Right kidney (tissue), 9 donors: ENCODE data around the gene MAP2K6.
A peak's percentile ranks its signal among the peaks of the same experiment; 100 is the strongest.

ENCODE experiments used
- DNase-seq: peaks from one replicate; pipeline ENCODE4 v3.0.0-alpha.2; 2016
- long read RNA-seq, 8 donors: transcript quantifications; one replicate each; lab custom pipeline, GENCODE V29; 2026

The MAP2K6 gene
- long read RNA-seq, donor 1, full-length matches to known transcripts, result 5 of 5 reads
- long read RNA-seq, donor 1, partial matches to known transcripts, result 0 of 5 reads
- long read RNA-seq, donor 1, other reads (novel, unspliced or antisense), result 0 of 5 reads
- long read RNA-seq, donor 2, full-length matches to known transcripts, result 3 of 3 reads
- long read RNA-seq, donor 2, partial matches to known transcripts, result 0 of 3 reads
- long read RNA-seq, donor 2, other reads (novel, unspliced or antisense), result 0 of 3 reads
- long read RNA-seq, donor 3, partial matches to known transcripts, result 0 of 1 reads
- long read RNA-seq, donor 3, other reads (novel, unspliced or antisense), result 0 of 1 reads
- long read RNA-seq, donor 4, full-length matches to known transcripts, result 4 of 24 reads
- long read RNA-seq, donor 4, partial matches to known transcripts, result 20 of 24 reads
- long read RNA-seq, donor 4, other reads (novel, unspliced or antisense), result 0 of 24 reads
- long read RNA-seq, donor 5, full-length matches to known transcripts, result 4 of 4 reads
- long read RNA-seq, donor 5, partial matches to known transcripts, result 0 of 4 reads
- long read RNA-seq, donor 5, other reads (novel, unspliced or antisense), result 0 of 4 reads
- long read RNA-seq, donor 6, full-length matches to known transcripts, result 5 of 5 reads
- long read RNA-seq, donor 6, partial matches to known transcripts, result 0 of 5 reads
- long read RNA-seq, donor 6, other reads (novel, unspliced or antisense), result 0 of 5 reads
- long read RNA-seq, donor 7, result 0 reads
- long read RNA-seq, donor 8, result 0 reads

DNA sequence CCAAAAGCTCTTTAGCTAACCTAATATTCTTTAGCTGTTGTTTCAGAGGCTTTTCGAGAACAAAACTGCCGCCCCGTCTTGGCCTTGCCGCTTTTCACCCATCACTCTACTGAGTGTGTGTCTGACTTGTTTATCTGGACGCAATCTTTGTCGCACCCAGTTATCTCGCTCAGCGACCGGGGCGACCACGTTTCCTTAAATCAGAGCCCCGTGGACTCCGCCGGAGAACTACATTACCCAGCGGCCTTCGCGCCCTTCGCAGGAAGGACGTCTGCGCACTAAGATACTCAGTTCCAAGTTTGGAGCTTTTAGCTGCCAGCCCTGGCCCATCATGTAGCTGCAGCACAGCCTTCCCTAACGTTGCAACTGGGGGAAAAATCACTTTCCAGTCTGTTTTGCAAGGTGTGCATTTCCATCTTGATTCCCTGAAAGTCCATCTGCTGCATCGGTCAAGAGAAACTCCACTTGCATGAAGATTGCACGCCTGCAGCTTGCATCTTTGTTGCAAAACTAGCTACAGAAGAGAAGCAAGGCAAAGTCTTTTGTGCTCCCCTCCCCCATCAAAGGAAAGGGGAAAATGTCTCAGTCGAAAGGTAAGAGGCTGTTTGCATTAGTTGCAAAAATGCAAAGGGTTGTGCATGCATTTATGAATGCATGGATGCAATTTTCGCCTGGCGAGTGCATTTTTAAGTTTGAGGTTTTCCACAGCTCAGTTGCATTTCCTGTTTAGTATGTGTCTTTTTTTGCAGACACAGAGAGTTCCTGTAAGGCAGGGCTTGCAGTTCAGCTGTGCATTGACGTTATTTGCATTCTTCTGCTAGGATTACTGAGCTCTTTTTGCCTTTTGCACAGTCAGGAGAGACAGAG, at the start of gene MAP2K6:
TSS of gene MAP2K6 (plus strand) at position 290 of the 867 bp plus-strand sequence. CDS start at position 578, 288 bp downstream.
- DNase-seq, result peak; percentile 79

DNA sequence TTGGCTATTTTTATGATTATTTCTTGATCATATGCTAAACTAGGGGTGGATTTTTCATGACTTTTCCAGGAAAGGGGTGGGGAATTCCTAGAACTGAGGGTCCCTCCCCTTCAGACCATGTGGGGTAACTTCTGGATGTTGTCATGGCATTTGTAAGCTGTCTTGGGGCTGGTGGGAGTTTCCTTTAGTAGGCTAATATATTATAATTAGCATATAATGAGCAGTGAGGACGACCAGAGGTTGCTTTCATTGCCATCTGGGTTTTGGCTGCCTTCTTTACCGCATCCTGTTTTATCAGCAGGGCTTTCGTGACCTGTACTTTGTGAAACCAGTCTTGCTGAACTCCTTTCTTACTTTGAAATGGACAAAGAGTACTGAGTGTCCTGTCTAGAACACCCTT, 47.2 kb upstream of the MAP2K6 start:
- DNase-seq, result no peak

DNA sequence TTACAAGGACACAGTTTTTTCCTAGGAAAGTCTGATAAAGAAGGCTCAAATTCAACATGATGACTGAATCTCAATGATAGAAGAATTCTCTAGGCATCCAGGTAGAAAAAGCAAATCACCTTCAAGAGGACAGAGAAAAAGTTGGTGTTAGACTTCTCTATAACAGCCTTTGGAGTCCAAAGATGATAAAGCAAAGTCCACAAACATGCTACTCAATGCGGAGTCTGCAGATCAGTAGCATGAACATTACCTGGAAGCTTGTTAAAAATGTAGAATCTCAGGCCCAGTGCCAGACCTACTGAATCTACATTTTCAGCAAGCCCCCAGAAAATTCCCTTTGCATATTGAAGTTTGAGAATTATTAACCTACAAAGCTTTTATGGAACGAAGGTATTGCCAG, 41.4 kb upstream of the MAP2K6 start:
- DNase-seq, result no peak

DNA sequence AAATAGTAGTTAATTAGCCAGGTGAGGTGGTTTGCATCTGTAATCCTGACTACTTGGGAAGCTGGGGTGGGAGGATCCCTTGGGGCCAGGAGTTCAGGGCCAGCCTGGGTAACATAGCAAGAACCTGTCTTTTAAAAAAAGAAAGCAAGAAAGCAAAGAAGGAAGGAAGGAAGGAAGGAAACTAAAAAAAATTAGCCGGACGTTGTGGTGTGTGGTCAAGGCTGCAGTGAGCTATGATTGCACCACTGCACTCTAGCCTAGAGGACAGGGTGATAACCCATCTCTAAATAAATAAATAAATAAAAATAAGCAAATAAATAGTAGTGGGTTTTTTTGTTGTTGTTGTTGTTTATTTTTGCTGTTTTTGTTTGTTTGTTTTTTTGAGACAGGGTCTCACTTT, 39.3 kb upstream of the MAP2K6 start:
- no peak for DNase-seq

DNA sequence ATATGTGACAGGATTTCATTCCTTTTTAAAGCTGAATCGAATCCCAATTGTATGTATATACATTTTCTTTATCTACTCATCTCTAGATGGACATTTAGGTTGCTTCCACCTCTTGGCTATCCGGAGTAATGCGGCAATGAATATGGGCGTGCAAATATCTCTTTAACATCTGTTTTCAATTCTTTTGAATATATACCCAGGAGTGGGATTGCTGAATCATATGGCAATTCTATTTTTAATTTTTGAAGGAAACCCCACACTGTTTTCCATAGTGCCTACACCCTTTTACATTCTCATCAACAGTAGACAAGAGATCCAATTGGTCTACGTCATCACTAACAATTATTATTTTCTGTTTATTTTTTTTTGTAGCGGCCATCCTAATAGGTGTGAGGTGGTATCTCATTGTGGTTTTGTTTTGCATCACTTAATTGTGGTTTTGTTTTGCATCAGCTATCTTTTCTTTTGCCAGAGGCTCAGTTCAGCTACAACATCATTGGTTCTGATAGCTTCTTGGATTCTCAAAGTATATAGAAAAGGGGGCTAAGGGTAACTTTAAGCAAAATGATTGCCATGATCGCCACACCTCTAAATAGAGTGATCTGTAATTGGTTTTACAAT, 25.6 kb upstream of the MAP2K6 start:
- DNase-seq, result no peak

DNA sequence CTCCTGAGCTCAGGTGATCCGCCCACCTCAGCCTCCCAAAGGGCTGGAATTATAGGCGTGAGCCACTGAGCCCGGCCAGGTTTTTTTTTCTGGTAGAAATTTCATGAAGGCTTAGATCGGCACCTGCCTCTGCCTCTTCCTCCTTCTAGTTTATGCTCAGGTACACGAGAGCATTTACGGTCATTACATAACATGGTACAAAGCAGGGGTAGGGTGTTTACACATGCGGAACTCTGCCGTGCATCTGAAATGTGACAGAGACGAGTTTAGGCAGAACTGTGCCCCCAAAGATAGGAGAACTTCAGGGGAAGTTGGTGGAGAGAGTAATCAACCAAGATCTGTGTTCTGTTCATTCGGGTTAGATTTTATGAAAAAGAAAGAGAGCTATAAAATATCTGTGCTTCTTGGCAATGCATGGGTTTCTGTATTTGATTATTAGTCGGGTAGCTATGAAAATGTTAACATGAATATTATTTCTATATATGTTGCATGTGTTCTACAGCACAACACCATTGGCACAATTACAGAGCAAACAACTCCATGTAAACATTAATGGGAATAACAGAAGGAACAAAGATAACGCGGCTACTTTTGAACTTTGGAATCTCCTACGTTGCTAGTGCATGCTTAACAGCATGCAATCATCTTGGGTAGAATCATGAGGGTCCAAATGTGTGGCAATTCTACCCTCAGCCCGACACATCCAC, 23.5 kb upstream of the MAP2K6 start:
- DNase-seq, result no peak

DNA sequence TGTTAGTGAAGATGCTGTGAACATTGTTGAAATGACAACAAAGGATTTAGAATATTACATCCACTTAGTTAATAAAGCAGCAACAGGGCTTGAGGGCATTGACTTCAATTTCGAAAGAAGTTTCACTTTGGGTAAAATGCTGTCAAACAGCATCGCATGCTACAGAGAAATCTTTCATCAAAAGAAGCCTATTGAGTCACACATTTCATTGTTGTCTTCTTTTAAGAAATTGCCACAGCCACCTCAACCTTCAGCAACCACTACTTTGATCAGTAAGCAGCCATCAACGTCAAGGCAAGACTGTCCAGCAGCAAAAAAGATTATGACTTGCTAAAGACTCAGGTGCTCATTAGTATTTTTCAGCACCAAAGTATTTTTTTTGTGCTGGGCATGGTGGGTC, 13.2 kb upstream of the MAP2K6 start:
- no peak for DNase-seq

DNA sequence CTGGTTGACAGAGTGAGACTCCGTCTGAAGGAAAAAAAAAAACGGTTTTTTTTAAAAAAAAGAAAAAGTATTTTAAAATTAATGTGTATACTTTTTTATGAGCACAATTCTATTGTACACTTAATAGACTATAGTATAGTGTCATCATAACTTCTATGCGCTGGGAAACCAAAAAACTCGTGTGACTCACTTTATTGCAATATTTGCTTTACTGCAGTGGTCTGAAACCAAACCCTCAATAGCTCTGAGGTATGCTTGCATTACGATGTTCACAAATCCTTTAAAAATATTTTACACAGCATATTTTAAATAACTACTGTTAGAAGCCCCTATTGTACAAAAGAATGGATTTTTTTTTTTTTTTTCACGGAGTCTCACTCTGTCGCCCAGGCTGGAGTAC, 12.4 kb upstream of the MAP2K6 start:
- DNase-seq, result no peak

DNA sequence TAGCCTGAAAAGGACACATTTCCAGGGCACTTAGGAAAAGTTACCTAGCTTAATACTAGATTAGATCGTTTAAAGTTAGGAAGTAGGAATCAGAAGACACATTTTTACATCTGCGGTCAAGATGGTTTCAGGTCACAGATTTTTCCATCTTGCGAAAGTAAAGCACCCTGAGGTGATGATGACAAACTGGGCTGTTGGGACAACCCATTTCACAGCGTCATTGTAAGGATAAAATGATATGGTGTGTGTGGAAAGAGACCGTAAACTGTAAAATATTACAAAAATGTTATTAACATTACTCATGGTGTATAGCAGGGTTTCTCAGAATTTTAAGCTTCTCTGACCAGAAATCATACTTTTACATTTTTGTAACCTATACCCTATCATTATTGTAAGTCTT, 10.1 kb upstream of the MAP2K6 start:
- no peak for DNase-seq

DNA sequence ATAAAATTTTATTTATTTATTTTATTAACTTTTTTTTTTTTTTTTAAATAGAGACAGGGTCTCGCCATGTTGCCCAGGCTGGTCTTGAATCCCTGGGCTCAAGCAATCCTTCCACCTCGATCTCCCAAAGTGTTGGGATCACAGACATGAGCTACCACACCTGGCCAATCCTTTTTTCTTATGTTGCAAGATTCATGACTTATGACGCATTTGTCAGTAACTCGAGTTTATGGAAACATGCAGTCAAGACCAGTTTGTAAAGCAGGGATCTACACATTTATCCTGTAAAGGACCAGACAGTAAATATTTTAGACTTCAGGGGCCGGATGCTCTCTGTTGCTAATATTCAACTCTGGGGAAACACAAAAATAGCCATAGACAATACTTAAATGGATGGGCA, 9.4 kb upstream of the MAP2K6 start:
- DNase-seq, result no peak

DNA sequence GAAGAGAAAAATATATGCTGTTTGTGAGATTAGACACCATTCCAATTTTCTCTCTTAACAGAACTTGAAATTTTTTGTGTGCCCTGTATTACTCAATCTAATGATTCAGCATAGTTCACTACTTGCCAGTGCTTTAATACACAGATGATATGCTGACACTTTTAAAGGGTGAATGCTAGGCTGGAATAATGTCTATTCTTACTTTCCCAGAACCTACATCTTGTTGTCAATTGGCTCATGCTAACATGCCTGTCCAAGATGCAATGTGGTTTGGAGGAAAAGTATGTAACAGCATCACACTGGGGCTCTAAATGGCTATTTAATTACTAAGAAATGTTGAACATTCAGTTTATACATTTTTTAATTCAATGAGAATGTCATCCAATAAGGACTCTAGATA, 7.6 kb upstream of the MAP2K6 start:
- DNase-seq, result no peak

DNA sequence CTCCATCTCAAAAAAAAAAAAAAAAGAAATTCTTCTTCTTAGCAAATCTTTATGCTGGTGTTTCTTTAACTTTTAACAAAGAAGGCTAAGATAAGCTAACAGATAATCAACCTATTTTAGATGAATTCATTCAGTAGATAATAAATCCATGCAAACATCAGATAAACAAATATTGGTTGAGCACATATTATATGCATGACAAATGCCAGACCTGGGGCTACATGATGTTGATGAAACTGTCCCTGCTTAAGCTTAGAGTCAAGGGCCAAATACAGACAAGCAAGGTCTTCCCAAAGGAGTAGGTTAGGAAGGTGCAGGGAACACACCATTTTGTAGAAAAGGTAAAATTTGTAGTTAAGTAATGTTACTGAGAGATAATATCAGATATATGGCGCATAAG, 6.7 kb upstream of the MAP2K6 start:
- DNase-seq, result no peak

DNA sequence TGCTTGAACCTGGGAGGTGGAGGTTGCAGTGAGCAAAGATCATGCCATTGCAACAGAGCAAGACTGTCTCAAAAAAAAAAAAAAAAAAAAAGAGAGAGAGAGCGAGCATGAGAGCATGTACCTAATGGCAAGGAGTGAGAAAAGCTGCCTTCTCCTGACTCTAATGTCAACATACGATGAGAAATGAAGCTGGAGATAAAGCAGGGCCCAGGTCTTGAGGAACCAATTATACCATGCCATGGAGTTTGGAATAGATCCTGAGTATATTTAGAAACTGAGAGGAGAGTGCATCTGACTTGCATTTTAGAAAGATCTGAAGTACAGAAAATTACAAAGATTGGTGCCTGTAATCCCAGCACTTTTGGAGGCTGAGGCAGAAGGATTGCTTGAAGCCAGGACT, 3.8 kb upstream of the MAP2K6 start:
- no peak for DNase-seq

DNA sequence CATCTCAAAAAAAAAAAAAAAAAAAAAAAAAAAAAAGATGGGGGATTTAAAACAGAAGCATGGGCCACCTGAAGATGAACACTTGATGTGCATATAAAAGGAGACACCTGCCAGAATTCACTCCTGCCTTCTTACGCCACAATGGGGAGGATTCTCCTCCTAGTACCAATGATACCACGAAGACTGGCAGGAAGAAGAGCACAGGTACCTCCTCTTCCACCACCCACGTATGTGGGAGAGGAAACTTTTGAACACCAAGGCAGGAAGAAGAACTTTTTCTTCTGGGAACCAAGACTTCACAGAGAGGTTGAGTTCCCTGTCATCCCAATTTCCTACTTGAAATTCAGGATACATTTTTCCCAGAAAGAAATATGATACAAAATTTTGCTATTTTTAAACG, 2.7 kb upstream of the MAP2K6 start:
- DNase-seq, result no peak

DNA sequence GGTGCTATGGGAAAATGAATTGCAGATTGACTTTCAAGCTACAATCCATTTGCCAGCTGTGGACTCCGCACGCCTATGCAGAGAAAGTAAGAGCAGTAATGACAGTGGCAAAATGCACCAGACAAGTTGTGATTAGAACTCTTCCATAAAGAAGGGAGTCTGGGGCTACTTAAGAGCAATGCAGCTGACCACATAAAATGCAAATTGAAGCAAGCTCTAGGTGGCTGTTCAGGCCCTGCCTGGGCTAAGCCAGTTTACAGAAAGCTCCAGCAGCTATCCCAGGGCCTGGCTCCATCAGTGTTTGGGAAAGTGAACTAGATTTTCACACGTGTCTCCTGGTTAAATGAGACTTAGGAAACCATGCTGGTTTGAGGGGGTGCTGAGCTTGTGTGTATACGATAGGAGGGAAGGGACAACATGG, 2.2 kb upstream of the MAP2K6 start:
- no peak for DNase-seq

DNA sequence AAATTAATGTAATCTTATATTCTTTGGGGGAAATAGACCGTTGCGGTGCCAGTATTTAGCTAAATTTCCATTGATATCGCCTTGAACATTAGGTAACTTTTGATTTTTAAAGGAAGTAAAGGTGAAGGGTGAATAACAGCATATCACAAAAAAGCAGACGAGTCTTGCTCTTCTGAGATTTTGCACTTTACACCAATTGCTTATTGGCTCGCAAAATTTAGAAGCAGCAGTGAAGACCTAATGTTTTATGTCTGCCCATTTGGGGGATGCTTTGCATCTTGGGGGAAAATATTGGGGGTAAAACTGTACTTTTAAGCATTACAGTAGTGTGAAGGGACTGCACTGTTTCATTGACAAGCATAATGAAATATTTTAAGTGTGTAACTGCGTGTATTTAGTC, 934 bp downstream of the MAP2K6 start:
- no peak for DNase-seq

DNA sequence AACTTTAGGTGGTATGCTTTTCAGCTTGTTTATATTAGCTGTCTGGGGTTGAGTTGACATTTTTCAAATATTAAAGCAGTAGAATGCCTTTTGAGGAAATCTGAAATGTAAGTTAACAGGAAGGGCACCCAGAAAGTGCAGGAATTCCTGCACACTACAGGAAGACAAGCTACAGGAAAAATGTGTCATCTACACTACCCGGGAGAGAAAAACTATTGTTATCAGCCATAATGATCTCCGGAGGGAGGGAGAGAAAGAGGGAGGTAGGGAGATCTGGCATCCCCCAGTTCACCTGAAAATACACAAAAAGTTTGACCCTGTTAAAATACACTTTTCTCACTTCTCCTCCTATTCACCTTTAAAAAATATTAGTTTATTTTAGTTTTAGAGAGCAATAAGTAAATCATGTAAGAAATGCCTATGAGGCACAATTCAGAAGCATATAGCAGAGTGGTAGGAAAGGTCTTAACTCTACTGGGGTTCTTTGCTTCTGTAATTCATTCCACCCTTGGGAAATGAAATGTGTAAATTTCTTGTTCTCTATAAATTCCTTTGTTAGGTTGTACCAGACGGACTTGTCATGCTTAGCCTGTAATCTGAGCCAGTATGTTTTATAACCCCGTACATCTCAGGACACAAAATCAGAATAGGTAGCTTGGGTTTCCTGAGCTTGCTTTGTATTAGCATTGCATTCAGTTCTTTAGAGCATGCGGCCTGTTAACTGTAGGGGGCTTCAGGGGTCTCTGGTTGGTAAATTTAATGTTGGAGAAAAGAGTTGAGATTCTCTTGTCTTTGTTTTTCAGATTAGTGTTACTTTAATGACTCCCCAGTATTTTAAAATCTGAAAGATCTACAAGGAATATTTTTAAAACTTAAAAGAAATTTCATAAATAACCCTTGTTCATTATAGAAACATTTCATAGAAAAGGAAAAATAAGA, 3.3 kb downstream of the MAP2K6 start:
- no peak for DNase-seq

DNA sequence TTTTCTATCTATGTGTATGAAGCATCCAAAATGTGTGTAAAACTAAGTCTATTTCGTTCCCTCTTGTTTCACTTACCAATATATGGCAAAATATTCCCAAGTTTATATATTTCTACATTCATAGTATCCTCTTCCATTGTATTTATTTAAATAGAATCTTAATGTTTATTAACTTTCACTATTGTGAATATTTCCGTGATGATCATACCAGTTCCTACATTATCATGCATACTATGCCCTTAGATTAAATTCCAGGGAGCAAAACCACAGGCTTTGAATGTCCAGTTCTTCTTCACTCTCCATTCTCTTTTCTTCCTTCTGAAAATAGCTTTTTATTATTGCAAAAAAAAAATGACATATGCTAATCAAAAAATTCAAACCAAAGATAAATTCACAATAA, 4.0 kb downstream of the MAP2K6 start:
- no peak for DNase-seq

DNA sequence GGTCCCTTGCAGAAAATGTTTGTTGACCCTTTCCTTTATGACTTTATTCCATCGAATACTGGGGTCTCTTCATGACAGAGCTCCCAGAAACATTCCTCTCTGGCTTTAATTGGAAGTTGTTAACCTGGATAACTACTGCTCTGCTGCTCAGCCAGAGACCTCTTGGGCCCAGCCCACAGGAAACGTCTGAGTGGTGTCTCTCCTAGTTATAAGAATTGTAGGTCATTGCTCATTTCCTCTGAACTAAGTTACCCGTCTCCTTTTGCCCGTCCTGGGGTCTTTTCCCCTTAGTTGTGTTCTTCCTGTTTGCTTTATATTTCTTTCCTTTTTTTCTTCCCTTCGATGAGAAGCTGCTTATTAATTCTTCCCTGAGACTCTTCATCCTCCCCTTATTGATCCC, 9.0 kb downstream of the MAP2K6 start:
- no peak for DNase-seq

DNA sequence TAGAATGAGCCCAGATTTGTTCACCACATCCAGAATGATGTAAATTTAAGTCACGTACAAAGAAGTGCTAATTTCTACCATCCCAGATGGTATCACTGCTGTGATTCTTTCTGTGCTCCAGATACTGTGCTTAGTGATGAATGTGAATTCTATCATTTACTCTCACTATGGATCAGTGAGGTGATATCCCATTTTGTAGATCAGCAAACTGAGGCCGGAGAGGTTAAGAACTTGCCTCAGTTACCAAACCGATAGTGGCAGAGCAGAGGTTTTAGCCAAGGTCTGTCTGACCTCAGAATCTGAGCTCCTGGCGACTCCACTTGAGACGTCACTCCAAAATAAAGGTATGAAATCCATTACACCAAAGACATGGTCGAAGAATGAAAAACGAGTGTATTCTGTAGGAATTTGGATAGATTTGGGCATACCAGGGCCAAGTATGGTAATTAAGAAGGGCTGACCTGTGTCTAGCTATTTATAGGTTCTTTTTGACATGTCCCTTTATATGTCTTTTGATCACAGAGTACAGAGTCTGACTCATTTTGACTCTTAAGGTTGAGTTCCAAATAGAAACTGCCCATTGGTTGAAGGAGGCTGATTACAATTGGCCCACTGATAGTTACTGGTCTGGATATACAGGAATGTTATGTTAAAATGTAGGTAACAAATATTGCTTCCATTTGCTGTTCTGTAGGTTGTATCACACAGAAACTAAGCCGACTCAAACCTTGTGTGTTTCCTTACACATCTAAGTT, 10.0 kb downstream of the MAP2K6 start:
- DNase-seq, result no peak
